Ishikawa (cell line): ENCODE data around the gene DNAH6.

Experiments
- CEBPB ChIP-seq: IDR thresholded peaks from 2 replicates; pipeline ENCODE4 v1.6.1; 2012
- CREB1 ChIP-seq: IDR thresholded peaks from 2 replicates; pipeline ENCODE4 v1.6.1; 2012; ENCODE audit warnings: low read depth
- EGR1 ChIP-seq: IDR thresholded peaks from 2 replicates; pipeline ENCODE4 v1.6.1; 2012
- EP300 ChIP-seq: IDR thresholded peaks from 2 replicates; pipeline ENCODE4 v1.6.1; 2012; ENCODE audit warnings: borderline replicate concordance
- FOXM1 ChIP-seq: IDR thresholded peaks from 2 replicates; pipeline ENCODE4 v1.6.1; 2012; ENCODE audit warnings: low read depth, borderline replicate concordance
- NFIC ChIP-seq: IDR thresholded peaks from 2 replicates; pipeline ENCODE4 v1.6.1; 2012
- RAD21 ChIP-seq: IDR thresholded peaks from 2 replicates; pipeline ENCODE4 v1.6.1; 2012; ENCODE audit warnings: low read depth
- TAF1 ChIP-seq: IDR thresholded peaks from 2 replicates; pipeline ENCODE4 v1.6.1; 2012; ENCODE audit warnings: low read depth, mild to moderate bottlenecking
- TCF12 ChIP-seq: IDR thresholded peaks from 2 replicates; pipeline ENCODE4 v1.6.1; 2012; ENCODE audit warnings: low read depth
- TEAD4 ChIP-seq: IDR thresholded peaks from 2 replicates; pipeline ENCODE4 v1.6.1; 2012
- YY1 ChIP-seq: IDR thresholded peaks from 2 replicates; pipeline ENCODE4 v1.6.1; 2012; ENCODE audit warnings: low read depth
- ZBTB7A ChIP-seq: IDR thresholded peaks from 2 replicates; pipeline ENCODE4 v1.6.1; 2012; ENCODE audit warnings: low read depth
- TF ChIP-seq, protein P1 (sequence below): IDR thresholded peaks from 2 replicates; pipeline ENCODE4 v1.6.1; 2012; ENCODE audit warnings: low read depth, mild to moderate bottlenecking
- TF ChIP-seq, protein P2 (sequence below): IDR thresholded peaks from 2 replicates; pipeline ENCODE4 v1.6.1; 2012
- TF ChIP-seq, protein P3 (sequence below): IDR thresholded peaks from 2 replicates; pipeline ENCODE4 v1.6.1; 2012

The DNAH6 gene

DNA sequence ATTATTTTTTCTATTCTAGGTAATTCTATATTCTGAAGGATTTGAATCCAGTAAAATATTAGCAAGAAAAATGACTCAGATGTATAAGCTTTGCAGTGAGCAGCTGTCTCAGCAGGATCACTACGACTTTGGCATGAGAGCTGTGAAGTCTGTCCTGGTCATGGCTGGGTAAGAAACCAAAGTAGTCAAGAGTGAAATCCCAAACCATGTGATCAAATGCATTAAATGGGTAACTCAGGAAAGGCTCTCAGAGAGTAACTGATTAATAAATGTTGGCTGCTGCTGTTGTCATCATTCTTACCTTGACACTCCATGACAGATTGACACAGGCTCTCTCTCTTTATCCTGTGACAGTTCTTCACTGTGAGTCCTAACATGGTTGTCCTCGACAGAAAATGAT is 124.1 kb downstream of the DNAH6 start:
- TF ChIP-seq NFIC (no peak), CEBPB (no peak), TAF1 (no peak), CREB1 (no peak), ZBTB7A (no peak), TEAD4 (no peak), TCF12 (no peak), FOXM1 (no peak), EGR1 (no peak), EP300 (no peak)

DNA sequence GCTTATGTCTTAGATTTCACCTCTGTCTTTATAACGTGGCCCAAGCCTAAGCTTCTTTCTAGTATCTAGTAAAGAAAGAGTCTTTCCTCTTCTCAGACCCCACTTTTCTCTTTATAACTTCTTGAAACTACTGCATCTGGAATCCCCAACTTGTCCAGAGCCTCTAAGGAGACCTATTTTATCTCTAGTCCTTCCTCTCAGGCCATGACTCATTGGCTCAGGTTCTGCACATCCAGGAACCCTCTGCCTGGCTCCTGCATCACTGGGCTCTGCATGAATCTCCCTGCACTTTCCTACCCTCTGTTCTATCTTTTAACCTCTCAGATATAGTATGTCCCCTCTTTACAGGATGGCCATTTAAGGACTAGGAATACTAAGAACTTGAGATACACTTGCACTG is 124.7 kb downstream of the DNAH6 start:
- TF ChIP-seq TAF1 (no peak), NFIC (no peak), EP300 (no peak), RAD21 (no peak)
- TF ChIP-seq, protein P1, sequence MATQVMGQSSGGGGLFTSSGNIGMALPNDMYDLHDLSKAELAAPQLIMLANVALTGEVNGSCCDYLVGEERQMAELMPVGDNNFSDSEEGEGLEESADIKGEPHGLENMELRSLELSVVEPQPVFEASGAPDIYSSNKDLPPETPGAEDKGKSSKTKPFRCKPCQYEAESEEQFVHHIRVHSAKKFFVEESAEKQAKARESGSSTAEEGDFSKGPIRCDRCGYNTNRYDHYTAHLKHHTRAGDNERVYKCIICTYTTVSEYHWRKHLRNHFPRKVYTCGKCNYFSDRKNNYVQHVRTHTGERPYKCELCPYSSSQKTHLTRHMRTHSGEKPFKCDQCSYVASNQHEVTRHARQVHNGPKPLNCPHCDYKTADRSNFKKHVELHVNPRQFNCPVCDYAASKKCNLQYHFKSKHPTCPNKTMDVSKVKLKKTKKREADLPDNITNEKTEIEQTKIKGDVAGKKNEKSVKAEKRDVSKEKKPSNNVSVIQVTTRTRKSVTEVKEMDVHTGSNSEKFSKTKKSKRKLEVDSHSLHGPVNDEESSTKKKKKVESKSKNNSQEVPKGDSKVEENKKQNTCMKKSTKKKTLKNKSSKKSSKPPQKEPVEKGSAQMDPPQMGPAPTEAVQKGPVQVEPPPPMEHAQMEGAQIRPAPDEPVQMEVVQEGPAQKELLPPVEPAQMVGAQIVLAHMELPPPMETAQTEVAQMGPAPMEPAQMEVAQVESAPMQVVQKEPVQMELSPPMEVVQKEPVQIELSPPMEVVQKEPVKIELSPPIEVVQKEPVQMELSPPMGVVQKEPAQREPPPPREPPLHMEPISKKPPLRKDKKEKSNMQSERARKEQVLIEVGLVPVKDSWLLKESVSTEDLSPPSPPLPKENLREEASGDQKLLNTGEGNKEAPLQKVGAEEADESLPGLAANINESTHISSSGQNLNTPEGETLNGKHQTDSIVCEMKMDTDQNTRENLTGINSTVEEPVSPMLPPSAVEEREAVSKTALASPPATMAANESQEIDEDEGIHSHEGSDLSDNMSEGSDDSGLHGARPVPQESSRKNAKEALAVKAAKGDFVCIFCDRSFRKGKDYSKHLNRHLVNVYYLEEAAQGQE = no peak

DNA sequence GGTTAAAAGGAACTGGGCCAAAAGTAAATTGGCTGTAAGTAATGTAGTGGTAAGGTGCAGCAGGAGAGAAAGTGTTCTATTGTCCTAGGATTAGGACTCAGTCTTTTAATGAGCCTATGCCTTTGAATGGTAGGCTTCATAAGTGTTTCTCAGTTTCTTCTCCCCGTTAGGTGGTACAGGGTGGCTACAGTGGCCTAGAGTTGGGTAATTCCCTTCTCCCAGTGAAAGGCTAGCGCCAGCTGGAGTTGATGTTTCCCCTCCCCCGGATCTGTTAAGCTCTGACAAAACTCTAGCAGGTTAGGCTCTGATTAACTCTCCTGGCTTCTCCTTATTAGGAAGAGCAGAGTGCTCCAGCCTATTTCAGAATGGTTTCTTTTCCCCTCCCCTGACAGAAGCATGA is 127.7 kb downstream of the DNAH6 start:
- peak; percentile 28; the same call in 1 of the 2 replicates for TF ChIP-seq NFIC
- TF ChIP-seq EGR1 = no peak

DNA sequence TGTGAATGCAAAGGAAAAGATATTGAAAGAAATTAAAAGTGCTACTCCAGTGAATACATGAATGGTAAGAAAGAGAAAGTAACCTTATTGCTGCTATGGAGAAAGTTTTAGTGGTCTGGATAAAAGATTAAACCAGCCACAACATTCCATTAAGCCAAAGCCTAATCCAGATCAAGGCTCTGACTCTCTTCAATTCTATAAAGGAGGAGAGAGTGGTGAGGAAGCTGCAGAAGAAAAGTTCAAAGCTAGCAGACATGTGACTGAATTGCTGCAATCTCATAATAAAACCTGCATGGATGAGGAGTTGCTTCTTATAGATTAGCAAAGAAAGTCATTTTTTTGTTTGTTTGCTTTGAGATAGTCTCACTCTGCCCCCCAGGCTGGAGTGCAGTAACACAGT is 130.2 kb downstream of the DNAH6 start:
- TF ChIP-seq TAF1 (no peak), CEBPB (no peak), RAD21 (no peak), EGR1 (no peak), EP300 (no peak), TEAD4 (no peak)
- TF ChIP-seq, protein P2, sequence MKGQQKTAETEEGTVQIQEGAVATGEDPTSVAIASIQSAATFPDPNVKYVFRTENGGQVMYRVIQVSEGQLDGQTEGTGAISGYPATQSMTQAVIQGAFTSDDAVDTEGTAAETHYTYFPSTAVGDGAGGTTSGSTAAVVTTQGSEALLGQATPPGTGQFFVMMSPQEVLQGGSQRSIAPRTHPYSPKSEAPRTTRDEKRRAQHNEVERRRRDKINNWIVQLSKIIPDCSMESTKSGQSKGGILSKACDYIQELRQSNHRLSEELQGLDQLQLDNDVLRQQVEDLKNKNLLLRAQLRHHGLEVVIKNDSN = no peak
- TF ChIP-seq, protein P1 = no peak

DNA sequence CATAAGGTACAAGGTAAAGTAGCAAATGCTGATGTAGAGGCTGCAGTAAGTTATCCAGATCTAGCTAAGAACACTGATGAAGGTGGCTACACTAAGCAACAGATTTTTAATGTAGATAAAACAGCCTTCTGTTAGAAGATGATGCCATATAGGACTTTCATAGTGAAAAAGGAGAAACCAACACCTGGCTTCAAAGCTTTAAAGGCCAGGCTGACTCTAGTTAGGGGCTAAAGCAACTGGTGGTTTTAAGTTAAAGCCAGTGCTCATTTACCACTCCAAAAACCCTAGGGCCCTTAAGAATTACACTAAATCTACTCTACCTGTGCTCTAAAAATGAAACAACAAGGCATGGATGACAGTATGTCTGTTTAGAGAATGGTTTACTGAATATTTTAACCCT is 131.0 kb downstream of the DNAH6 start:
- TF ChIP-seq RAD21 = no peak
- no peak for TF ChIP-seq EP300
- TF ChIP-seq EGR1 = no peak
- no peak for TF ChIP-seq TAF1
- TF ChIP-seq CEBPB = no peak
- no peak for TF ChIP-seq TCF12
- no peak for TF ChIP-seq TEAD4
- no peak for TF ChIP-seq CREB1
- TF ChIP-seq, protein P2 = no peak
- no peak for TF ChIP-seq FOXM1
- TF ChIP-seq, protein P3, sequence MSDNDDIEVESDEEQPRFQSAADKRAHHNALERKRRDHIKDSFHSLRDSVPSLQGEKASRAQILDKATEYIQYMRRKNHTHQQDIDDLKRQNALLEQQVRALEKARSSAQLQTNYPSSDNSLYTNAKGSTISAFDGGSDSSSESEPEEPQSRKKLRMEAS = no peak
- no peak for TF ChIP-seq ZBTB7A
- TF ChIP-seq, protein P1 = no peak
- TF ChIP-seq YY1 = no peak
- TF ChIP-seq NFIC = no peak

DNA sequence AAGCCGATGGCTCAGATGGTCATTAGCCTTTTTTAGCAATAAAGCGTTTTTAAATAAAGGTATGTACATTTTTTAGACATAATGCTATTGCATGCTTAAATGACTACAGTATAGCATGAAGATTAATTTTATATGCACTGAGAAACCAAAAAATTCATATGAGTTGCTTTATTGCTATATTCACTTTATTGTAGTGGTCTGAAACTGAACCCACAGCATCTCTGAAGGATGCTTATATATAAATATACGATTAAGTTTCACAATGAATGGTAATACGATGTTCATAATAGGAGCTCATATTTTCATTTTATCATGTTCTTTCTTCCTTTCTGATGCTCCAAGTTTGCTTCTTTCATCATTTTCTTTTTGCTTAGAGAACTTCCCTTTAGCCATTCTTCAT is 132.8 kb downstream of the DNAH6 start:
- TF ChIP-seq TEAD4 (no peak), FOXM1 (no peak), YY1 (no peak), NFIC (no peak), RAD21 (no peak), CEBPB (no peak)
